Measurements from ENCODE around the gene SMARCC1. TPM values are rescaled to one million over a fixed set of nuclear protein-coding genes. Genes with fewer than 3 reads are reported as not detected.

SMARCC1 gene
- total RNA-seq, 1 experiment from 2014 or later: 249 TPM

- CTCF ChIA-PET: no interaction called here
- no peak for DNase-seq (ENCODE audit: low spot score)
- POLR2A ChIA-PET: no interaction called here
- no peak for TF ChIP-seq ARID4B (CRISPR knock-in tag; IDR thresholded peaks at IDR 0.05; ENCODE audit: borderline replicate concordance)
- peak; percentile 76 for TF ChIP-seq ZNF423 (CRISPR knock-in tag; IDR thresholded peaks at IDR 0.05)
- ATAC-seq: peak; percentile 66
- Mint-ChIP-seq H3K9me3 (no peaks in the 10 kb centered on the region), H3K4me3 (no peak overlapping the region), H3K4me1 (0 out of 2 replicates have a peak, but pooled peaks cover 6% of the 10 kb centered on the region), H3K27me3 (ENCODE audit: low read depth) (no peaks in the 10 kb centered on the region), H3K36me3 (peaks cover 61% of the 10 kb centered on the region), H3K27ac (peak overlapping the region; percentile 59)
Observed at GRCh38 chr3:47594792-47595191, 186.9 kb downstream of the SMARCC1 start.

- ChIA-PET CTCF (interaction anchor here (1.4 kb wide), 1 partner anchor 70 kb away, joined by 4 read pairs; no protein-coding TSS in a partner anchor), POLR2A (no interaction called here)
- no peak for ATAC-seq
- no peak overlapping the region for H3K4me3 Mint-ChIP-seq
- no peak overlapping the region for H3K27ac Mint-ChIP-seq
- H3K9me3 Mint-ChIP-seq: no peaks in the 10 kb centered on the region
- H3K36me3 Mint-ChIP-seq: peaks cover 68% of the 10 kb centered on the region
- no peak for DNase-seq (ENCODE audit: low spot score)
- H3K27me3 Mint-ChIP-seq (ENCODE audit: low read depth): no peaks in the 10 kb centered on the region
- no peak for TF ChIP-seq CTCF (IDR thresholded peaks at IDR 0.05)
- H3K4me1 Mint-ChIP-seq: 0 out of 2 replicates have a peak, but pooled peaks cover 6% of the 10 kb centered on the region
Observed at GRCh38 chr3:47592066-47592795, 189.5 kb downstream of the SMARCC1 start.

- ATAC-seq (no peak), DNase-seq (ENCODE audit: low spot score) (no peak)
- no peaks in the 10 kb centered on the region for H3K9me3 Mint-ChIP-seq
- ChIA-PET CTCF (interaction anchor here (0.6 to 2.6 kb wide), 2 partner anchors 68 to 568 kb away, joined by 3 to 11 read pairs; no protein-coding TSS in a partner anchor), POLR2A (no interaction called here)
- no peak overlapping the region for H3K4me3 Mint-ChIP-seq
- no peaks in the 10 kb centered on the region for H3K27me3 Mint-ChIP-seq (ENCODE audit: low read depth)
- peaks cover 75% of the 10 kb centered on the region for H3K36me3 Mint-ChIP-seq
- TF ChIP-seq, protein P1, sequence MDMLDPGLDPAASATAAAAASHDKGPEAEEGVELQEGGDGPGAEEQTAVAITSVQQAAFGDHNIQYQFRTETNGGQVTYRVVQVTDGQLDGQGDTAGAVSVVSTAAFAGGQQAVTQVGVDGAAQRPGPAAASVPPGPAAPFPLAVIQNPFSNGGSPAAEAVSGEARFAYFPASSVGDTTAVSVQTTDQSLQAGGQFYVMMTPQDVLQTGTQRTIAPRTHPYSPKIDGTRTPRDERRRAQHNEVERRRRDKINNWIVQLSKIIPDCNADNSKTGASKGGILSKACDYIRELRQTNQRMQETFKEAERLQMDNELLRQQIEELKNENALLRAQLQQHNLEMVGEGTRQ (CRISPR knock-in tag; IDR thresholded peaks at IDR 0.05): no peak
- no peak for TF ChIP-seq OVOL2 (CRISPR knock-in tag; IDR thresholded peaks at IDR 0.05; ENCODE audit: borderline replicate concordance)
- no peak for TF ChIP-seq RORB (CRISPR knock-in tag; IDR thresholded peaks at IDR 0.05)
- TF ChIP-seq, protein P2, sequence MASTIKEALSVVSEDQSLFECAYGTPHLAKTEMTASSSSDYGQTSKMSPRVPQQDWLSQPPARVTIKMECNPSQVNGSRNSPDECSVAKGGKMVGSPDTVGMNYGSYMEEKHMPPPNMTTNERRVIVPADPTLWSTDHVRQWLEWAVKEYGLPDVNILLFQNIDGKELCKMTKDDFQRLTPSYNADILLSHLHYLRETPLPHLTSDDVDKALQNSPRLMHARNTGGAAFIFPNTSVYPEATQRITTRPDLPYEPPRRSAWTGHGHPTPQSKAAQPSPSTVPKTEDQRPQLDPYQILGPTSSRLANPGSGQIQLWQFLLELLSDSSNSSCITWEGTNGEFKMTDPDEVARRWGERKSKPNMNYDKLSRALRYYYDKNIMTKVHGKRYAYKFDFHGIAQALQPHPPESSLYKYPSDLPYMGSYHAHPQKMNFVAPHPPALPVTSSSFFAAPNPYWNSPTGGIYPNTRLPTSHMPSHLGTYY (CRISPR knock-in tag; IDR thresholded peaks at IDR 0.05): no peak
- no peak for TF ChIP-seq ZNF425 (CRISPR knock-in tag; conservative IDR thresholded peaks at IDR 0.05)
- H3K4me1 Mint-ChIP-seq: 0 out of 2 replicates have a peak, but pooled peaks cover 6% of the 10 kb centered on the region
- no peak overlapping the region for H3K27ac Mint-ChIP-seq
Observed at GRCh38 chr3:47590216-47590615, 191.5 kb downstream of the SMARCC1 start.
